PFSK-1 (cell line): ENCODE data around the gene EVI2A.

Experiments used
- POLR2AphosphoS5 ChIP-seq: IDR thresholded peaks from 2 replicates; pipeline ENCODE4 v1.6.1; 2012; ENCODE audit warnings: low read depth, mild to moderate bottlenecking, control low read depth, low read length, moderate library complexity
- SIN3A ChIP-seq: IDR thresholded peaks from 2 replicates; pipeline ENCODE4 v1.6.1; 2012; ENCODE audit warnings: mild to moderate bottlenecking, low read length, moderate library complexity, borderline replicate concordance; ENCODE audit not compliant: insufficient read depth
- TAF1 ChIP-seq: IDR thresholded peaks from 2 replicates; pipeline ENCODE4 v1.6.1; 2012; ENCODE audit warnings: low read length, control low read depth, borderline replicate concordance; ENCODE audit not compliant: insufficient read depth

DNA sequence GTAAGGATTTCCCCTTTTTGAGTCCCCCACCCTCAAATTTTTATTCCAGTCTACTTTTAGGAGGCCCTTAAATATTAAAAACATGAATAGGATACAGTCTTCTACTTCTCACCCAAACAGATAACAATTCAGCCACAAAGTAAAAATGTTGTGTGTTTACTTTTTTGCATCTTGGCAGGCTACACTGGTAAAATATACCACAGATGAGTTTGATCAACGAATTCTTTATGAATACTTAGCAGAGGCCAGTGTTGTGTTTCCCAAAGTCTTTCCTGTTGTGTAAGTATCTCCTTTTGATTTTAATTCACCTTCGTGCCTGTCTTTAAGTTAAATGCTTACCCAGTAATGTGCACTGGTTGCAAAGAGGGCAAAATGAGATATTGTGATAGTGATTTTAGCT, 35.7 kb upstream of the EVI2A start:
- no peak for TF ChIP-seq POLR2AphosphoS5
- no peak for TF ChIP-seq TAF1
- no peak for TF ChIP-seq SIN3A
